GM12874 (cell line): Measurements from ENCODE around the gene UPK1A.

ENCODE experiments used
- TF ChIP-seq, protein P1 (sequence below): IDR thresholded peaks from 2 replicates; pipeline ENCODE4 v1.5.1; 2011; ENCODE audit warnings: low read depth, mild to moderate bottlenecking, control low read depth, low read length, moderate library complexity; ENCODE audit not compliant: insufficient read depth

Gene UPK1A

DNA sequence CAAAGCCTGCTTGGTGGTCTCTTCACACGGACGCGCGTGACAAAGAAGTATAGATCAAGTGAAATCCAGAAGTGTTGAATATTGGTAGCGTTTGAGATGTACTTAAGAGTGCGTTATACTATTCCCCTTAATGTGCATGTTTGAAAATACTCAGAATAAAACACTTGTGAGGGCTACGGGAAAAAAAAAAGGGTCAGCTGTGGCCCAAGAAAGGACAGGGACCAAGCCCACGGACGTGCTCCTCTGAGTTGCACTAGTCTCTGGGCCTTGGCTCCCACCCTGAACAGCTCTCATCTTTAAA, 38.1 kb upstream of the UPK1A start:
- TF ChIP-seq, protein P1, sequence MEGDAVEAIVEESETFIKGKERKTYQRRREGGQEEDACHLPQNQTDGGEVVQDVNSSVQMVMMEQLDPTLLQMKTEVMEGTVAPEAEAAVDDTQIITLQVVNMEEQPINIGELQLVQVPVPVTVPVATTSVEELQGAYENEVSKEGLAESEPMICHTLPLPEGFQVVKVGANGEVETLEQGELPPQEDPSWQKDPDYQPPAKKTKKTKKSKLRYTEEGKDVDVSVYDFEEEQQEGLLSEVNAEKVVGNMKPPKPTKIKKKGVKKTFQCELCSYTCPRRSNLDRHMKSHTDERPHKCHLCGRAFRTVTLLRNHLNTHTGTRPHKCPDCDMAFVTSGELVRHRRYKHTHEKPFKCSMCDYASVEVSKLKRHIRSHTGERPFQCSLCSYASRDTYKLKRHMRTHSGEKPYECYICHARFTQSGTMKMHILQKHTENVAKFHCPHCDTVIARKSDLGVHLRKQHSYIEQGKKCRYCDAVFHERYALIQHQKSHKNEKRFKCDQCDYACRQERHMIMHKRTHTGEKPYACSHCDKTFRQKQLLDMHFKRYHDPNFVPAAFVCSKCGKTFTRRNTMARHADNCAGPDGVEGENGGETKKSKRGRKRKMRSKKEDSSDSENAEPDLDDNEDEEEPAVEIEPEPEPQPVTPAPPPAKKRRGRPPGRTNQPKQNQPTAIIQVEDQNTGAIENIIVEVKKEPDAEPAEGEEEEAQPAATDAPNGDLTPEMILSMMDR: no peak

- TF ChIP-seq, protein P1: no peak
These were observed 37.6 kb upstream of the UPK1A start, which contains the start of gene RBM42 for GRCh38 chr19:35628565-35629331. RBM42 (plus strand) TSS chr19:35629036; CDS start chr19:35629154, 118 bp downstream.

GRCh38 chr19:35629332-35629633, 37.0 kb upstream of the UPK1A start:
- TF ChIP-seq, protein P1: no peak

- TF ChIP-seq, protein P1: no peak
These were observed 32.4 kb upstream of the UPK1A start for GRCh38 chr19:35633727-35634440.

DNA sequence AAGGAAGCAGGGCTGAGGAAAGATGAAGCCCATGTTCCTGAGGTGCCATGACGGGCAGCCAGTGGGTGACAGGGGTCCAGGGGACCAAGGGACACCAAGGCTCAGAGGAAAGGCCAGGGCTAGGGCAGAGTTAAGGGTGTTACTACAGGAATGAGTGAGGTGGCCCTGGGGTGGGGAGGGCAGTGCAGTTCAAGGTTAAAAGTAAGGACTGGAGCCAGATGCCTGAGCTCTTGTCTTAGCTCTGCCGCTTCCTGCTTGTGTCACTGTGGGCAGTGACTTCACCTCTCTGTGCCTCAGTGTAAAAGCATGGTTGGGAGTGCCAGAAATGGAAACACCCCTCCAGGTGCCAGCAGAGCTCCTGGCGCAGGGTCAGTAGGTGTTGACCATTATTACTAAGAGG, 29.7 kb upstream of the UPK1A start:
- TF ChIP-seq, protein P1: no peak

DNA sequence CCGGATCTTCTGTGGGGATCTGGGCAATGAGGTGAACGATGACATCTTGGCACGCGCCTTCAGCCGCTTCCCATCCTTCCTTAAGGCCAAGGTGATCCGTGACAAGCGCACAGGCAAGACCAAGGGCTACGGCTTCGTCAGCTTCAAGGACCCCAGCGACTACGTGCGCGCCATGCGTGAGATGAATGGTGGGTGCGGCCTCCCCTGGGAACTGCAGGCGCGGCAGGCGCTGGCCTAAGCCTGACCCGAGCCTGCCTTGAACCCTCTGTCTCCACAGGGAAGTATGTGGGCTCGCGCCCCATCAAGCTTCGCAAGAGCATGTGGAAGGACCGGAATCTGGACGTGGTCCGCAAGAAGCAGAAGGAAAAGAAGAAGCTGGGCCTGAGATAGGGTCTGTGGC, 29.2 kb upstream of the UPK1A start:
- TF ChIP-seq, protein P1: no peak

GRCh38 chr19:35639321-35639639, 27.0 kb upstream of the UPK1A start:
- TF ChIP-seq, protein P1: no peak
